K562 (cell line): ENCODE results near the gene SCAPER. TPM values are rescaled to one million over a fixed set of nuclear protein-coding genes. Genes with fewer than 3 reads are reported as not detected.

Experiments
- ATAC-seq: fragments of 200-7000 bp; cut with Tn5 transposase; 3 replicates; pipeline ENCODE4 v1.9.1; 2020; ENCODE audit warnings: moderate library complexity
- BruUV-seq: library from RNA; stranded (reverse); fragments of 400-500 nt; replicated peaks from 2 replicates; lab custom pipeline; 2021; lab: Mats Ljungman, UMichigan
- CTCF ChIA-PET: fragments of 300-600 bp; formaldehyde crosslinking; extraction: SDS; loops from one replicate; lab custom pipeline; 2021; ENCODE audit warnings: low intra/inter-chr PET ratio; lab: Yijun Ruan, JAX
- POLR2A ChIA-PET: fragments of 300-600, 350-650 bp; sonication (Branson Sonifier 250); formaldehyde crosslinking; extraction: SDS; loops from one replicate; lab custom pipeline; 2021; ENCODE audit warnings: antibody characterized with exemption, inconsistent platforms; lab: Yijun Ruan, JAX
- DNase-seq, 4 experiments: peaks; one replicate each; pipeline versions ENCODE4 v3.0.0 to v3.0.0-alpha.2; 2011 to 2018; ENCODE audit warnings: low spot score in 3 of 4, mixed read lengths in 3 of 4; ENCODE audit errors: extremely low read depth in 1 of 4
- FAIRE-seq: peaks from 2 replicates; lab custom pipeline; 2011; peaks lifted over from hg19 to GRCh38; lab: Jason Lieb, UNC
- H2AFZ ChIP-seq: 2 replicates; pipeline ENCODE4 v1.6.0; 2011; ENCODE audit warnings: low read depth, low read length, control low read depth, inconsistent platforms
- H3K27ac ChIP-seq: fragments of 200-600 bp; 3 replicates; pipeline ENCODE4 v1.8.0; 2011; ENCODE audit warnings: low read depth, mild to moderate bottlenecking, control low read depth, inconsistent platforms, low read length, moderate library complexity, mixed read lengths; ENCODE audit errors: extremely low read depth
- H3K27me3 ChIP-seq, 2 experiments: fragments of 300-600 bp in 1 of 2; 2 replicates in 1 of 2; 3 replicates in 1 of 2; pipeline versions ENCODE4 v1.6.0 to v1.8.0; 2011; ENCODE audit warnings: inconsistent platforms in 2 of 2, low read length in 2 of 2, mild to moderate bottlenecking in 1 of 2, mixed read lengths in 1 of 2, moderate library complexity in 1 of 2; ENCODE audit not compliant: control insufficient read depth in 2 of 2, insufficient read depth in 2 of 2
- H3K36me3 ChIP-seq: fragments of 300-600 bp; 3 replicates; pipeline ENCODE4 v1.8.0; 2011; ENCODE audit warnings: mild to moderate bottlenecking, low read length, inconsistent platforms; ENCODE audit not compliant: control insufficient read depth, insufficient read depth
- H3K4me1 ChIP-seq, 2 experiments: fragments of 200-600 bp in 1 of 2; replicated peaks in 1 of 2; 2 replicates in 1 of 2; 3 replicates in 1 of 2; pipeline versions ENCODE4 v1.5.1 to v1.8.0; 2011; ENCODE audit warnings: inconsistent platforms in 2 of 2, low read length in 2 of 2, mild to moderate bottlenecking in 1 of 2, mixed read lengths in 1 of 2, moderate library complexity in 1 of 2; ENCODE audit not compliant: control insufficient read depth in 2 of 2, insufficient read depth in 2 of 2
- H3K4me2 ChIP-seq: 2 replicates; pipeline ENCODE4 v1.6.1; 2011; ENCODE audit warnings: low read length, control low read depth, inconsistent platforms, mixed read lengths; ENCODE audit not compliant: insufficient read depth
- H3K4me3 ChIP-seq: fragments of 200-600 bp; sonication (generic), shearing (Covaris generic); 2 replicates; pipeline ENCODE4 v1.5.1; 2016; ENCODE audit warnings: control low read depth, inconsistent platforms
- H3K79me2 ChIP-seq: fragments of 200-600 bp; 3 replicates; pipeline ENCODE4 v1.8.0; 2011; ENCODE audit warnings: low read length, inconsistent platforms; ENCODE audit not compliant: control insufficient read depth, insufficient read depth
- H3K9ac ChIP-seq, 2 experiments: 2 replicates each; pipeline versions ENCODE4 v1.6.0 to v1.6.1; 2011; ENCODE audit warnings: low read depth in 2 of 2, low read length in 2 of 2, control low read depth in 1 of 2, inconsistent platforms in 1 of 2, mild to moderate bottlenecking in 1 of 2, mixed read lengths in 1 of 2; ENCODE audit not compliant: insufficient read depth in 1 of 2
- H3K9me1 ChIP-seq: one replicate; pipeline ENCODE4 v1.6.0; 2011; ENCODE audit warnings: inconsistent platforms, mild to moderate bottlenecking, low read length, moderate library complexity; ENCODE audit not compliant: control insufficient read depth, insufficient read depth
- H3K9me3 ChIP-seq: replicated peaks from 2 replicates; pipeline ENCODE4 v1.5.1; 2011; ENCODE audit warnings: low read depth, low read length, inconsistent platforms; ENCODE audit not compliant: control insufficient read depth, insufficient read depth
- H4K20me1 ChIP-seq: replicated peaks from 2 replicates; pipeline ENCODE4 v1.6.1; 2011; ENCODE audit warnings: low read length, inconsistent platforms, mixed read lengths; ENCODE audit not compliant: control insufficient read depth, insufficient read depth
- ARNT ChIP-seq, 2 experiments: fragments of 450-650 bp; IDR thresholded peaks; 2 replicates each; pipeline ENCODE4 v1.6.1; 2016; ENCODE audit warnings: mild to moderate bottlenecking in 1 of 2
- CBFA2T2 ChIP-seq: fragments of 450-650 bp; conservative IDR thresholded peaks from 2 replicates; pipeline ENCODE4 v1.6.1; 2017; ENCODE audit warnings: mild to moderate bottlenecking
- FOXK2 ChIP-seq, 2 experiments: fragments of 450-650 bp; IDR thresholded peaks in 1 of 2; conservative IDR thresholded peaks in 1 of 2; 2 replicates each; pipeline ENCODE4 v1.6.1; 2016; ENCODE audit warnings: low read depth in 2 of 2, mild to moderate bottlenecking in 1 of 2
- HDAC8 ChIP-seq: fragments of 450-650 bp; IDR thresholded peaks from 2 replicates; pipeline ENCODE4 v1.6.1; 2016; ENCODE audit warnings: mild to moderate bottlenecking, missing genetic modification characterization, moderate library complexity, missing compliant biosample characterization
- HMG20B ChIP-seq: fragments of 250-450 bp; sonication (Bioruptor Pico); IDR thresholded peaks from 2 replicates; pipeline ENCODE4 v1.5.0; 2021; ENCODE audit warnings: mild to moderate bottlenecking
- IFI16 ChIP-seq: fragments of 250-450 bp; sonication (Bioruptor Pico); IDR thresholded peaks from 2 replicates; pipeline ENCODE4 v2.1.2; 2022; ENCODE audit warnings: mild to moderate bottlenecking, inconsistent platforms
- KDM4B ChIP-seq, 2 experiments: fragments of 450-650 bp in 1 of 2; sonication (generic) in 1 of 2; IDR thresholded peaks; 2 replicates each; pipeline ENCODE4 v1.6.1; 2016 to 2017; ENCODE audit warnings: borderline replicate concordance in 2 of 2, antibody characterized with exemption in 1 of 2, low read depth in 1 of 2, mild to moderate bottlenecking in 1 of 2
- RB1 ChIP-seq: fragments of 450-650 bp; IDR thresholded peaks from 2 replicates; pipeline ENCODE4 v1.6.1; 2017; ENCODE audit warnings: low read depth, mild to moderate bottlenecking
- RBM14 ChIP-seq: fragments of 200-400 bp; formaldehyde crosslinking; IDR thresholded peaks from 2 replicates; pipeline ENCODE4 v1.6.1; 2018; ENCODE audit warnings: low read depth, mild to moderate bottlenecking, low read length, moderate library complexity, borderline replicate concordance; ENCODE audit not compliant: insufficient read depth
- SP1 ChIP-seq: sonication (generic); formaldehyde crosslinking; IDR thresholded peaks from 2 replicates; pipeline ENCODE4 v1.8.1; 2022; ENCODE audit warnings: mild to moderate bottlenecking, missing genetic modification reagents
- STAT5A ChIP-seq: IDR thresholded peaks from 2 replicates; pipeline ENCODE4 v1.6.1; 2012; ENCODE audit warnings: low read length, inconsistent platforms, borderline replicate concordance
- ZFX ChIP-seq: sonication (generic); formaldehyde crosslinking; IDR thresholded peaks from 2 replicates; pipeline ENCODE4 v1.8.0; 2022; ENCODE audit warnings: mild to moderate bottlenecking, missing genetic modification reagents, moderate library complexity
- ZNF584 ChIP-seq: fragments of 200-800 bp; sonication (Bioruptor generic); IDR thresholded peaks from 2 replicates; pipeline ENCODE4 v1.6.1; 2016; ENCODE audit warnings: low read depth, mild to moderate bottlenecking, missing genetic modification characterization, missing compliant biosample characterization
- ZNF695 ChIP-seq: fragments of 450-650 bp; formaldehyde crosslinking; IDR thresholded peaks from 2 replicates; pipeline ENCODE4 v1.4.0; 2020; ENCODE audit warnings: mild to moderate bottlenecking, moderate library complexity
- WGBS: fragments of 100-300 bp; shearing (Covaris generic); methylation state at CpG from one replicate; pipeline ENCODE4 v1.1.6; 2016; ENCODE audit warnings: low coverage, mixed read lengths; ENCODE audit not compliant: insufficient coverage; ENCODE audit errors: missing lambda C conversion rate; 5-methylcytosine and 5-hydroxymethylcytosine counted together
- in situ Hi-C: fragments of 300-500 bp; cut with MboI; formaldehyde crosslinking; loops from 4 replicates; pipeline ENCODE4 v1.15.0; 2018; ENCODE audit warnings: inconsistent platforms, mixed read lengths
- intact Hi-C: fragments of 100-400 bp; cut with micrococcal nuclease; formaldehyde crosslinking; loops from 2 replicates; pipeline ENCODE4 v1.14.2; 2022
- polyA plus RNA-seq, 8 experiments: library from polyadenylated mRNA; depleted of rRNA in 4 of 8; stranded (reverse) in 5 of 8; unstranded in 3 of 8; fragments of >200 nt; fragmentation: Nextera tagmentation in 2 of 8; fragmentation: Illumina TruSeq in 1 of 8; extraction: Ambion mirVana in 2 of 8; extraction: Trizol in 1 of 8; gene quantifications; 2 replicates each; pipeline versions ENCODE4 v1.2.1 to v1.2.3, GENCODE V29; 2011 to 2014; ENCODE audit warnings: inconsistent platforms in 1 of 8, missing spikeins in 1 of 8
- total RNA-seq, 7 experiments: library from RNA; depleted of rRNA in 6 of 7; stranded (reverse); fragments of >200 nt in 6 of 7; fragmentation: Illumina TruSeq in 2 of 7; extraction: Trizol in 2 of 7; gene quantifications; 2 replicates each; pipeline versions ENCODE4 v1.2.1 to v1.2.3, GENCODE V29; 2011 to 2021; ENCODE audit warnings: low replicate concordance in 1 of 7
- TF ChIP-seq, protein P1 (sequence below), 2 experiments: fragments of 450-650 bp in 1 of 2; sonication (generic) in 1 of 2; formaldehyde crosslinking in 1 of 2; IDR thresholded peaks in 1 of 2; conservative IDR thresholded peaks in 1 of 2; 2 replicates each; pipeline versions ENCODE4 v1.6.1 to v1.8.1; 2016 to 2023; ENCODE audit warnings: mild to moderate bottlenecking in 2 of 2, moderate library complexity in 2 of 2, inconsistent platforms in 1 of 2, missing genetic modification reagents in 1 of 2

Gene SCAPER
- total and polyA plus RNA-seq, 9 of the 15 experiments (the other 6 are each of a cell fraction or from before 2014, with no cell fraction given), result 1.3 to 5.7 (median 3.2) TPM

GRCh38 chr15:76939715-76940114 is 34.6 kb upstream of the SCAPER start (continued):
- TF ChIP-seq KDM4B (IDR thresholded peaks at IDR 0.05; ENCODE audit: borderline replicate concordance in 2 of 2, low read depth in 1 of 2) (no peak), CBFA2T2 (no peak)
- TF ChIP-seq, protein P1, sequence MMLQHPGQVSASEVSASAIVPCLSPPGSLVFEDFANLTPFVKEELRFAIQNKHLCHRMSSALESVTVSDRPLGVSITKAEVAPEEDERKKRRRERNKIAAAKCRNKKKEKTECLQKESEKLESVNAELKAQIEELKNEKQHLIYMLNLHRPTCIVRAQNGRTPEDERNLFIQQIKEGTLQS (IDR thresholded peaks at IDR 0.05), result peak; percentile 81
- TF ChIP-seq, protein P1 (CRISPR knock-in tag; conservative IDR thresholded peaks at IDR 0.05), result no peak

DNA sequence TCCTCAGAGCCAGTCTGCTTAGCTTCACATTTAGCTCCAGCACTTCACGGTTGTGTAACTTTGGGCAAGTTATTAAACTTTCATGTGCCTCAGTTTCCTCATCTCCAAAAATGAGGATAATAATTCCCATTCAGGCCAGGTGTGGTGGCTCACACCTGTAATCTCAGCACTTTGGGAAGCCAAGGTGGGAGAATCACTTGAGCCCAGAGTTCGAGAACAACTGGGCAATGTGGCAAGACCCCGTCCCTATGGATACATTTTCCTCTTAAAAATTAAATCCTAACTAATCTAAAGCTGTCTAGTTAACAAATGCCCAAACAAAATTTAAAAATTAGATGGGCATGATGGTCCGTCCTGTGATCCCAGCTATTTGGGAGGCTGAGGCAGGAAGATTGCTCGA is 33.6 kb upstream of the SCAPER start:
- no peak for TF ChIP-seq HDAC8 (tag)
- TF ChIP-seq ARNT (IDR thresholded peaks at IDR 0.05), result no peak
- TF ChIP-seq ZNF695, result no peak
- TF ChIP-seq FOXK2 (conservative IDR thresholded peaks at IDR 0.05 in 1 of 2, IDR thresholded peaks at IDR 0.05 in 1 of 2; ENCODE audit: low read depth in 2 of 2), result no peak
- TF ChIP-seq RBM14, result no peak
- no peak for TF ChIP-seq SP1 (CRISPR knock-in tag)
- no peak for TF ChIP-seq ZFX (CRISPR knock-in tag)
- TF ChIP-seq IFI16 (CRISPR knock-in tag), result no peak
- no peak for TF ChIP-seq RB1
- no peak for TF ChIP-seq STAT5A
- TF ChIP-seq HMG20B (CRISPR knock-in tag), result no peak
- TF ChIP-seq ZNF584 (CRISPR knock-in tag), result no peak
- Histone ChIP-seq H3K27me3 (no peaks in the 10 kb centered on the region), H3K9me3 (no peaks in the 10 kb centered on the region), H2AFZ (no peak overlapping the region), H3K4me3 (no peak overlapping the region), H3K79me2 (no peaks in the 10 kb centered on the region), H3K36me3 (peaks cover 56% of the 10 kb centered on the region), H3K27ac (no peak overlapping the region), H3K4me1 (no peaks in the 10 kb centered on the region), H3K9ac (no peak overlapping the region), H3K9me1 (no peaks in the 10 kb centered on the region), H3K4me2 (no peak overlapping the region), H4K20me1 (no peaks in the 10 kb centered on the region)
- ATAC-seq (no peak), DNase-seq (no peak), FAIRE-seq (no peak)
- intact Hi-C loops (no loop called here), in situ Hi-C loops (no loop called here)
- CTCF ChIA-PET, result no interaction called here
- 100% methylated on average over 5 of the region's 5 CpGs for WGBS
- POLR2A ChIA-PET, result no interaction called here
- BruUV-seq, result no TSS peak
